Stimulated activated effector memory CD8-positive, alpha-beta T cell treated with anti-CD3 and anti-CD28 coated beads, Interleukin-12 subunit alpha, Interleukin-12 subunit beta, amount 100 ng/mL, for 72 hours (primary cell): Measurements from ENCODE around the gene CORO2B.
A peak's percentile ranks its signal among the peaks of the same experiment; 100 is the strongest.

Source experiments
- ATAC-seq: fragments of 150-1000 bp; cut with Tn5 transposase; 2 replicates; pipeline ENCODE4 v1.10.0; 2021
- DNase-seq, 2 donors: peaks; one replicate each; pipeline ENCODE4 v3.0.0; 2021 to 2022; ENCODE audit warnings: low spot score in 2 of 2
- H3K27ac Mint-ChIP-seq: one replicate; pipeline ENCODE4 v1.8.0; 2022; ENCODE audit warnings: mild to moderate bottlenecking, mixed read lengths
- H3K36me3 Mint-ChIP-seq: one replicate; pipeline ENCODE4 v1.8.0; 2022; ENCODE audit warnings: mild to moderate bottlenecking, mixed read lengths
- H3K4me1 Mint-ChIP-seq: one replicate; pipeline ENCODE4 v1.8.0; 2022; ENCODE audit warnings: mixed read lengths
- H3K4me3 Mint-ChIP-seq: one replicate; pipeline ENCODE4 v1.8.0; 2022; ENCODE audit warnings: mild to moderate bottlenecking, mixed read lengths
- H3K9me3 Mint-ChIP-seq: one replicate; pipeline ENCODE4 v1.8.0; 2022; ENCODE audit warnings: mixed read lengths

CORO2B gene

GRCh38 chr15:68719672-68720071 lies 140.9 kb downstream of the CORO2B start:
- no peaks in the 10 kb centered on the region for H3K36me3 Mint-ChIP-seq
- DNase-seq = no peak
- H3K27ac Mint-ChIP-seq = no peak overlapping the region
- H3K4me1 Mint-ChIP-seq = no peaks in the 10 kb centered on the region
- no peak for ATAC-seq
- H3K9me3 Mint-ChIP-seq = no peaks in the 10 kb centered on the region
- H3K4me3 Mint-ChIP-seq = no peak overlapping the region

- ATAC-seq (no peak), DNase-seq (no peak)
- no peaks in the 10 kb centered on the region for H3K36me3 Mint-ChIP-seq
- no peaks in the 10 kb centered on the region for H3K4me1 Mint-ChIP-seq
- H3K4me3 Mint-ChIP-seq = no peak overlapping the region
- H3K9me3 Mint-ChIP-seq = no peaks in the 10 kb centered on the region
- no peak overlapping the region for H3K27ac Mint-ChIP-seq
Measured at GRCh38 chr15:68721886-68722285, 143.1 kb downstream of the CORO2B start.

GRCh38 chr15:68725736-68726135 lies 146.9 kb downstream of the CORO2B start:
- no peak overlapping the region for H3K4me3 Mint-ChIP-seq
- DNase-seq (no peak), ATAC-seq (no peak)
- H3K36me3 Mint-ChIP-seq = no peaks in the 10 kb centered on the region
- H3K4me1 Mint-ChIP-seq = no peaks in the 10 kb centered on the region
- no peak overlapping the region for H3K27ac Mint-ChIP-seq
- H3K9me3 Mint-ChIP-seq = no peaks in the 10 kb centered on the region

- H3K27ac Mint-ChIP-seq = no peak overlapping the region
- no peak overlapping the region for H3K4me3 Mint-ChIP-seq
- H3K9me3 Mint-ChIP-seq = no peaks in the 10 kb centered on the region
- H3K4me1 Mint-ChIP-seq = no peaks in the 10 kb centered on the region
- no peaks in the 10 kb centered on the region for H3K36me3 Mint-ChIP-seq
- ATAC-seq = no peak
- no peak for DNase-seq
Measured at GRCh38 chr15:68726246-68726645, 147.5 kb downstream of the CORO2B start.

- H3K4me1 Mint-ChIP-seq = peaks cover 6% of the 10 kb centered on the region
- H3K27ac Mint-ChIP-seq = no peak overlapping the region
- no peak overlapping the region for H3K4me3 Mint-ChIP-seq
- no peak for ATAC-seq
- H3K36me3 Mint-ChIP-seq = no peaks in the 10 kb centered on the region
- H3K9me3 Mint-ChIP-seq = no peaks in the 10 kb centered on the region
- no peak for DNase-seq
Measured at GRCh38 chr15:68729789-68730411, 151.1 kb downstream of the CORO2B start.

- no peaks in the 10 kb centered on the region for H3K9me3 Mint-ChIP-seq
- H3K27ac Mint-ChIP-seq = no peak overlapping the region
- H3K4me3 Mint-ChIP-seq = no peak overlapping the region
- DNase-seq = no peak
- H3K36me3 Mint-ChIP-seq = no peaks in the 10 kb centered on the region
- peaks cover 6% of the 10 kb centered on the region for H3K4me1 Mint-ChIP-seq
- ATAC-seq = no peak
Measured at GRCh38 chr15:68730471-68730919, 151.7 kb downstream of the CORO2B start.

- Mint-ChIP-seq H3K27ac (no peak overlapping the region), H3K4me1 (peaks cover 6% of the 10 kb centered on the region), H3K36me3 (no peaks in the 10 kb centered on the region), H3K9me3 (no peaks in the 10 kb centered on the region), H3K4me3 (no peak overlapping the region)
- ATAC-seq = no peak
- no peak for DNase-seq
Measured at GRCh38 chr15:68730976-68731897, 152.4 kb downstream of the CORO2B start.

GRCh38 chr15:68732451-68732850 lies 153.7 kb downstream of the CORO2B start:
- H3K27ac Mint-ChIP-seq = no peak overlapping the region
- H3K4me1 Mint-ChIP-seq = peaks cover 6% of the 10 kb centered on the region
- H3K9me3 Mint-ChIP-seq = no peaks in the 10 kb centered on the region
- H3K4me3 Mint-ChIP-seq = no peak overlapping the region
- H3K36me3 Mint-ChIP-seq = no peaks in the 10 kb centered on the region
- ATAC-seq = no peak
- no peak for DNase-seq

- Mint-ChIP-seq H3K9me3 (no peaks in the 10 kb centered on the region), H3K36me3 (no peaks in the 10 kb centered on the region), H3K27ac (no peak overlapping the region), H3K4me1 (peaks cover 6% of the 10 kb centered on the region), H3K4me3 (no peak overlapping the region)
- no peak for DNase-seq
- no peak for ATAC-seq
Measured at GRCh38 chr15:68733666-68734065, 154.9 kb downstream of the CORO2B start.

GRCh38 chr15:68734352-68734751 lies 155.6 kb downstream of the CORO2B start:
- no peak overlapping the region for H3K4me3 Mint-ChIP-seq
- H3K9me3 Mint-ChIP-seq = no peaks in the 10 kb centered on the region
- DNase-seq = no peak
- ATAC-seq = no peak
- H3K4me1 Mint-ChIP-seq = peaks cover 6% of the 10 kb centered on the region
- H3K36me3 Mint-ChIP-seq = no peaks in the 10 kb centered on the region
- H3K27ac Mint-ChIP-seq = no peak overlapping the region

- Mint-ChIP-seq H3K4me3 (no peak overlapping the region), H3K27ac (no peak overlapping the region), H3K9me3 (no peaks in the 10 kb centered on the region), H3K4me1 (peaks cover 6% of the 10 kb centered on the region), H3K36me3 (no peaks in the 10 kb centered on the region)
- ATAC-seq = no peak
- no peak for DNase-seq
Measured at GRCh38 chr15:68734881-68735280, 156.1 kb downstream of the CORO2B start.

- Mint-ChIP-seq H3K4me3 (no peak overlapping the region), H3K36me3 (no peaks in the 10 kb centered on the region), H3K9me3 (no peaks in the 10 kb centered on the region), H3K27ac (no peak overlapping the region), H3K4me1 (peaks cover 6% of the 10 kb centered on the region)
- no peak for ATAC-seq
- no peak for DNase-seq
Measured at GRCh38 chr15:68735610-68736009, 156.8 kb downstream of the CORO2B start.

GRCh38 chr15:68739390-68740080 lies 160.7 kb downstream of the CORO2B start:
- Mint-ChIP-seq H3K27ac (no peak overlapping the region), H3K36me3 (no peaks in the 10 kb centered on the region), H3K9me3 (no peaks in the 10 kb centered on the region), H3K4me3 (no peak overlapping the region), H3K4me1 (no peaks in the 10 kb centered on the region)
- no peak for DNase-seq
- no peak for ATAC-seq

- Mint-ChIP-seq H3K4me1 (no peaks in the 10 kb centered on the region), H3K9me3 (no peaks in the 10 kb centered on the region), H3K27ac (no peak overlapping the region), H3K36me3 (no peaks in the 10 kb centered on the region), H3K4me3 (no peak overlapping the region)
- DNase-seq = peak in 1 of 2 donors; percentile 15
- ATAC-seq = no peak
Measured at GRCh38 chr15:68743256-68743655, 164.5 kb downstream of the CORO2B start.

GRCh38 chr15:68749365-68749764 lies 170.6 kb downstream of the CORO2B start:
- Mint-ChIP-seq H3K36me3 (no peaks in the 10 kb centered on the region), H3K9me3 (no peaks in the 10 kb centered on the region), H3K4me3 (no peak overlapping the region), H3K27ac (no peak overlapping the region), H3K4me1 (no peaks in the 10 kb centered on the region)
- ATAC-seq (no peak), DNase-seq (no peak)
